Esophagus muscularis mucosa (tissue), 4 donors: ENCODE results near the gene TEC. TPM values are rescaled to one million over a fixed set of nuclear protein-coding genes. Genes with fewer than 3 reads are reported as not detected.

Experiments used
- DNase-seq: peaks from one replicate; pipeline ENCODE4 v3.0.0-alpha.2; 2017; ENCODE audit errors: extremely low spot score
- H3K27ac ChIP-seq, 4 donors: fragments of 200-600 bp; sonication (generic); replicated peaks in 1 of 4; 1 replicate in 3 of 4; 2 replicates in 1 of 4; pipeline ENCODE4 v1.5.1; 2016 to 2019; ENCODE audit warnings: mild to moderate bottlenecking in 1 of 4
- H3K27me3 ChIP-seq, 4 donors: fragments of 200-600 bp; sonication (generic); one replicate each; pipeline versions ENCODE4 v1.5.1 to v1.6.0; 2016 to 2019
- H3K36me3 ChIP-seq, 4 donors: fragments of 200-600 bp; sonication (generic); one replicate each; pipeline ENCODE4 v1.5.1; 2016 to 2019
- H3K4me1 ChIP-seq, 4 donors: fragments of 200-600 bp; sonication (generic); one replicate each; pipeline ENCODE4 v1.5.1; 2016 to 2019
- H3K4me3 ChIP-seq, 4 donors: fragments of 200-600 bp; sonication (generic); 1 replicate in 2 of 4; 2 replicates in 2 of 4; pipeline ENCODE4 v1.5.1; 2016 to 2019; ENCODE audit warnings: mild to moderate bottlenecking in 4 of 4, moderate library complexity in 1 of 4
- H3K9me3 ChIP-seq, 4 donors: fragments of 200-600 bp; sonication (generic); 1 replicate in 3 of 4; 2 replicates in 1 of 4; pipeline ENCODE4 v1.5.1; 2016 to 2019
- EP300 ChIP-seq: sonication (generic); formaldehyde crosslinking; IDR thresholded peaks from one replicate; pipeline ENCODE4 v1.6.1; 2017; ENCODE audit warnings: antibody characterized with exemption
- POLR2A ChIP-seq: fragments of 450-650 bp; IDR thresholded peaks from one replicate; pipeline ENCODE4 v1.6.1; 2017; ENCODE audit warnings: antibody characterized with exemption, moderate library complexity, mild to moderate bottlenecking, low read depth
- POLR2AphosphoS5 ChIP-seq, 2 donors: sonication (generic); formaldehyde crosslinking; IDR thresholded peaks; one replicate each; pipeline ENCODE4 v1.6.1; 2017; ENCODE audit warnings: antibody characterized with exemption in 2 of 2
- WGBS: methylation state at CpG from one replicate; pipeline ENCODE4 v1.1.5; 2018; 5-methylcytosine and 5-hydroxymethylcytosine counted together
- intact Hi-C: fragments of 100-400 bp; cut with DNase I; formaldehyde crosslinking; loops from one replicate; pipeline ENCODE4 v1.15.1; 2023
- total RNA-seq, 4 donors: library from RNA; depleted of rRNA; stranded (reverse); fragments of >200 nt; gene quantifications; one replicate each; pipeline versions ENCODE4 v1.1.0 to v1.2.1, GENCODE V29; 2016
- TF ChIP-seq, protein P1 (sequence below), 3 experiments: fragments of 200-600 bp in 2 of 3; fragments of 450-650 bp in 1 of 3; sonication (generic) in 2 of 3; IDR thresholded peaks; one replicate each; pipeline ENCODE4 v1.5.1; 2017 to 2019; ENCODE audit warnings: antibody characterized with exemption in 3 of 3, mild to moderate bottlenecking in 2 of 3, moderate library complexity in 1 of 3

Gene TEC
- total RNA-seq, 4 donors from 2014 or later = 1.5 to 2.2 (median 1.9) TPM

DNA sequence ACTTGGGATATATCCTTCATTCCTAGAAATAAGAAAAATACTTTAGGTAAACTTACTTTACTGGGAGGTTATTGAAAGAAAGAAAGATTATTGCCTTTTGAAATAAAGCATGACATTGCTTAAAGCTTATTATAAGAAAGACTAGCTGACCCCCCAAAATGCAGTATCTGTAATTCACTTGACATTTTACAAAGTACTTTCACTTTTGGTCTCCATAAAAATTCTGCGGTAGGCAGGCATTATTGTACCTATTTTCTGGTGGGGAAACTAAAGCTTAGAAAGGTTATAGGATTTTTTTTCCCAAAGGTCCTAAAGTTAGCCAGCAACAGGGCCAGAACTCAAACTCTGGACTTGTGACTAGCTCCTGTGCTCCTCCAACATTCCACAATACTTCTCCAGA lies 105.9 kb downstream of the TEC start:
- WGBS = 93% methylated on average over 1 of the region's 1 CpG
- H3K27ac ChIP-seq = no peak overlapping the region
- TF ChIP-seq POLR2AphosphoS5 (IDR thresholded peaks at IDR 0.05) (no peak), EP300 (no peak), POLR2A (no peak)
- TF ChIP-seq, protein P1, sequence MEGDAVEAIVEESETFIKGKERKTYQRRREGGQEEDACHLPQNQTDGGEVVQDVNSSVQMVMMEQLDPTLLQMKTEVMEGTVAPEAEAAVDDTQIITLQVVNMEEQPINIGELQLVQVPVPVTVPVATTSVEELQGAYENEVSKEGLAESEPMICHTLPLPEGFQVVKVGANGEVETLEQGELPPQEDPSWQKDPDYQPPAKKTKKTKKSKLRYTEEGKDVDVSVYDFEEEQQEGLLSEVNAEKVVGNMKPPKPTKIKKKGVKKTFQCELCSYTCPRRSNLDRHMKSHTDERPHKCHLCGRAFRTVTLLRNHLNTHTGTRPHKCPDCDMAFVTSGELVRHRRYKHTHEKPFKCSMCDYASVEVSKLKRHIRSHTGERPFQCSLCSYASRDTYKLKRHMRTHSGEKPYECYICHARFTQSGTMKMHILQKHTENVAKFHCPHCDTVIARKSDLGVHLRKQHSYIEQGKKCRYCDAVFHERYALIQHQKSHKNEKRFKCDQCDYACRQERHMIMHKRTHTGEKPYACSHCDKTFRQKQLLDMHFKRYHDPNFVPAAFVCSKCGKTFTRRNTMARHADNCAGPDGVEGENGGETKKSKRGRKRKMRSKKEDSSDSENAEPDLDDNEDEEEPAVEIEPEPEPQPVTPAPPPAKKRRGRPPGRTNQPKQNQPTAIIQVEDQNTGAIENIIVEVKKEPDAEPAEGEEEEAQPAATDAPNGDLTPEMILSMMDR (IDR thresholded peaks at IDR 0.05) = no peak
- no peaks in the 10 kb centered on the region for H3K9me3 ChIP-seq
- peaks cover 0 to 14% (median 0%) of the 10 kb centered on the region in 4 donors for H3K36me3 ChIP-seq
- intact Hi-C loops = no loop called here
- H3K4me1 ChIP-seq = no peaks in the 10 kb centered on the region
- H3K4me3 ChIP-seq = no peak overlapping the region
- DNase-seq = no peak
- H3K27me3 ChIP-seq = no peaks in the 10 kb centered on the region

DNA sequence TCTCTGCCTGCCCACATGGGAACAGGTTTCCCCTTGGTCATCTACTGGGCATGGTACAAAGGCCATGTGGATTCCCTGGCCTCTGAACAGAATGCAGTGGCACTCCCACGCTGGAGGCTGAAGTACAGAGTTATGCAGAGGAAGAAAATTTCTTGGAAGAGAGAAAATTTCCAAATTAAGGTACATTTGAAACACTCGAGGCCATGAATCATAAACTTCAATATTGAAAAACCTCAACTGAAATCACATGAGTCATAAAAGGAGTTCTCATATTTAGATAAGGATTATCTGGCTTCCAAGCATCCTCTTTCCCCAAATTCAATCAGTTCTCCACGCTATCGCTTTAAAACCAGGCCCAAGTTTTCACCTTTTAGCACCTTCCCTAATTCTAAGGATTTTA lies 107.5 kb downstream of the TEC start:
- intact Hi-C loops = no loop called here
- Histone ChIP-seq H3K9me3 (no peaks in the 10 kb centered on the region), H3K4me1 (no peaks in the 10 kb centered on the region), H3K4me3 (no peak overlapping the region), H3K27ac (no peak overlapping the region), H3K36me3 (peaks cover 0 to 8% (median 0%) of the 10 kb centered on the region in 4 donors), H3K27me3 (no peaks in the 10 kb centered on the region)
- DNase-seq = no peak
- 71% methylated on average over 4 of the region's 4 CpGs for WGBS
- no peak for TF ChIP-seq POLR2AphosphoS5 (IDR thresholded peaks at IDR 0.05)
- TF ChIP-seq POLR2A = no peak
- TF ChIP-seq EP300 = no peak
- TF ChIP-seq, protein P1 (IDR thresholded peaks at IDR 0.05) = no peak

DNA sequence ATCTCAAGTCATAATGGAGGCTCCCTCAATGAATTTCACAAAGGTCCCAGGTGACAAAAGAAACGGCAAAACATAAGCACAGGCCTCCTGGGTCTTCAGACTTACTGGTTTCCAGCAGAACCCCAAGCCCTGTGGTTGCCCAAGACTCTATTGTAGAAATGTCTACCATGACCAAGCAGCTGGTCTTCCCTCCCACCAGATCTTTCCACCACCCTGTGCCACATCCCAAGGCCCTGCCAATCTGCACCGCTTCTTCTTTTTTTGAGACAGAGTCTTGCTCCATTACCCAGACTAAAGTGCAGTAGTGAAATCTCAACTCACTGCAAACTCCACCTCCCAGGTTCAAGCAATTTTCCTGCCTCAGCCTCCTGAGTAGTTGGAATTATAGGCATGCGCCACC lies 112.4 kb downstream of the TEC start:
- H3K27ac ChIP-seq = no peak overlapping the region
- TF ChIP-seq POLR2AphosphoS5 (IDR thresholded peaks at IDR 0.05) (no peak), POLR2A (no peak), EP300 (no peak)
- TF ChIP-seq, protein P1 (IDR thresholded peaks at IDR 0.05) = no peak
- no peaks in the 10 kb centered on the region for H3K27me3 ChIP-seq
- DNase-seq = no peak
- H3K9me3 ChIP-seq = peaks cover 0 to 18% (median 15%) of the 10 kb centered on the region in 4 donors
- H3K4me1 ChIP-seq = no peaks in the 10 kb centered on the region
- no peak overlapping the region for H3K4me3 ChIP-seq
- intact Hi-C loops = no loop called here
- WGBS = 67% methylated on average over 3 of the region's 3 CpGs
- H3K36me3 ChIP-seq = peaks cover 0 to 19% (median 15%) of the 10 kb centered on the region in 4 donors

DNA sequence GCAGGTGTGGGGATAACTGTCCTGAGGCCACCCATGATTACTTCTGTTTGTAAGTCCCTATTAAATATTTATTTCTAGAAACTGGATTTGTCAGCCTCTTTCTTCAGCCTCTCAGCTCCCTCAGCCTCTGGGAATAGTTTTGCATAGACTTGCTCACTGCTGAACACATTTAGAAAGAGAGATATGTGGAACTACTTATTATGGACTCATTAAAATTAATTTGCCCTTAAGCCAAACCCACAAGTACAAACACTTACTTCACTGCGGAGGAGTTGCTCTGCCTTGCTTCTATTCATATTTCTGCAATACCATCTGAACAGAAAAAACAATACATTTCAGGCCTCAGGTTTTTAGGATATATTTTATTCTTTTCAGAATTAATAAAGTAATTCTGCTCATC lies 113.2 kb downstream of the TEC start:
- peaks cover 0 to 19% (median 15%) of the 10 kb centered on the region in 4 donors for H3K36me3 ChIP-seq

More for the DNA sequence above, 113.2 kb downstream of the TEC start:
- intact Hi-C loops = no loop called here
- no peak overlapping the region for H3K27ac ChIP-seq
- DNase-seq = no peak
- H3K4me3 ChIP-seq = no peak overlapping the region
- TF ChIP-seq POLR2AphosphoS5 (IDR thresholded peaks at IDR 0.05) (no peak), POLR2A (no peak), EP300 (no peak)
- TF ChIP-seq, protein P1 (IDR thresholded peaks at IDR 0.05) = no peak
- no peaks in the 10 kb centered on the region for H3K27me3 ChIP-seq
- 97% methylated on average over 1 of the region's 1 CpG for WGBS
- H3K9me3 ChIP-seq = peaks cover 0 to 18% (median 15%) of the 10 kb centered on the region in 4 donors
- H3K4me1 ChIP-seq = no peaks in the 10 kb centered on the region
